ENCODE results near the gene IGSF21.

DNA sequence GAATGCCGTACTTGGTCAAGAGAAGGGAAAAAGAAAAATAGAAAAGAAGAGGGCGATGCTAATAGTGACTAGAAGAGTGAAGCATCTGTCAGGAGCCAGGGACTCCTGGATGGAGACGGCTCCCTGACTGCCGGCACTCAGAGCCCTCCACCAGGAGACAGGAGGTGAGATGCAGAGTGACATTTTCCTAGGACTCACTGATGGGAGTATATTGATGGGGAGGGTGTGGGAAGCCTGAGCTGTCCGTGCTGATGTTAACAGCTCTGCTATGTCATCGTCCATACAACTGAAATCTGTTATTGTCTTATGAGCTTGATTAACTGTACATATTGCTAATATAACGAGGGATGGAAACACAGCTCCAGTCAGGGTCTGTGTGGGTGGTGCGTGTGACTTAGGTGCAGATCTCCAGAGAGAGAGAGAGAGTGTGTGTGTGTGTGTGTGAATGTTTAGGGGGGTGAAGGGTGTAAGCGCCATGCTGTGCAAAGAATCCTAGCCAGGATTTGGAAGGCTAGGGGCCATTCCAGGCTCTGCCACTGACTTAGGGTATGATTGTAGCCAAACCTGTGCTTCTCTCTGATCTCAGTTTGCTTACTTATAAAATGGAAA is 250.1 kb downstream of the IGSF21 start:
- no peak for TF ChIP-seq POLR2AphosphoS5 (IDR thresholded peaks at IDR 0.05; ENCODE audit: low read depth)
- no peak for TF ChIP-seq CTCF (IDR thresholded peaks at IDR 0.05; ENCODE audit: insufficient read depth, low read length)
- TF ChIP-seq REST (IDR thresholded peaks at IDR 0.05; ENCODE audit: insufficient replicate concordance, low read depth): no peak
- TF ChIP-seq GABPA (IDR thresholded peaks at IDR 0.05; ENCODE audit: low read depth): no peak
- no peak for TF ChIP-seq SPI1 (IDR thresholded peaks at IDR 0.05; ENCODE audit: borderline replicate concordance, low read depth)
